NCI-H1930 (cell line): ENCODE results near the gene ZYG11A.

Experiments used
- DNase-seq, 2 experiments: peaks; one replicate each; lab custom pipeline; 2025; lab: John Stamatoyannopoulos, UW

ZYG11A gene

GRCh38 chr1:52918201-52918600 lies 75.6 kb downstream of the ZYG11A start:
- no peak for DNase-seq

GRCh38 chr1:52919051-52919722 lies 76.6 kb downstream of the ZYG11A start:
- no peak for DNase-seq

GRCh38 chr1:52919723-52920483 lies 77.3 kb downstream of the ZYG11A start:
- DNase-seq = no peak

- DNase-seq = no peak
Measured at GRCh38 chr1:52920791-52921291, 78.3 kb downstream of the ZYG11A start.

GRCh38 chr1:52925571-52926005 lies 83.0 kb downstream of the ZYG11A start:
- no peak for DNase-seq

GRCh38 chr1:52926864-52927211 lies 84.3 kb downstream of the ZYG11A start:
- DNase-seq = no peak

GRCh38 chr1:52927212-52928014 lies 84.9 kb downstream of the ZYG11A start, which contains the start of gene SCP2:
SCP2 (plus strand) TSS chr1:52927276; CDS start chr1:52927397, 121 bp downstream.
- peak; percentile 23 to 55 for DNase-seq

- no peak for DNase-seq
Measured at GRCh38 chr1:52928015-52928404, 85.5 kb downstream of the ZYG11A start.

- no peak for DNase-seq
Measured at GRCh38 chr1:52929019-52929418, 86.5 kb downstream of the ZYG11A start.

GRCh38 chr1:52937433-52938182 lies 95.0 kb downstream of the ZYG11A start:
- no peak for DNase-seq

- no peak for DNase-seq
Measured at GRCh38 chr1:52938183-52938451, 95.6 kb downstream of the ZYG11A start.

- DNase-seq = no peak
Measured at GRCh38 chr1:52943876-52944416, 101.4 kb downstream of the ZYG11A start.

- no peak for DNase-seq
Measured at GRCh38 chr1:52944566-52944965, 102.0 kb downstream of the ZYG11A start.
